Measurements from ENCODE around the gene VSIG8.
A peak's percentile ranks its signal among the peaks of the same experiment; 100 is the strongest.

VSIG8 gene

DNA sequence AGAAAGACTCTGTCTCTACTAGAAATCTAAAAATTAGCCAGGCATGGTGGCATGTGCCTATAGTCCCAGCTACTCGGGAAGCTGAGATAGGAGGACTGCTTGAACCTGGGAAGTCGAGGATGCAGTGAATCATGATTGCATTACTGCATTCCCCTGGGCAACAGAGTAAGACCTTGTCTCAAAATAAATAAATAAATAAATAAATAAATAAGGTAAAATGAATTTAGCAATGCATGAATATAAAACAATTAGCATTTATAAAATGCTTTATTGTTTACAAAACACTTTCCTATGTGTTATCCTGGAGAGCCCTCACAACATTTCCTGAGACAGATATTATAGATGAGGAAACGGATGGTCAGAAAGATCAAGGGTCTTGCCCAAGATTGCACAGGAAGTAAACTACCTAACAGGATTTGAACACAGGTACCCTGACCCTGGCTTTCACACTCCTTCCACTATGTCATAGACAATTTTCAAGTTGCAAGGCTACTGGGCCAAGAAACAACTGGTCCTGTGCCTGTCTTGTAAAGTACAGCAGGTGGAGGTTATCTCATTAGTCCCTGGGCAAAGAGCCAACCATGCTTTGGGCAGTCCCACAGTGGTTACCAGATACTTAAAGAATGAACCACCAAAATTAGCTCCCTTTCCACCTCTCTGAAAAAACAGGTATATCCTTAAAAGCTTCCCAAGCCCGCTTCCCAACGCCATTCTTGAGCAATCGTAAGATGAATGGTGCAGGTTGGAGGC is 15.4 kb upstream of the VSIG8 start:
- Mint-ChIP-seq H3K27me3 (peaks cover 0 to 7% of the 10 kb centered on the region in 2 donors), H3K4me1 (no peaks in the 10 kb centered on the region), H3K4me3 (no peak overlapping the region), H3K9me3 (no peaks in the 10 kb centered on the region), H3K27ac (no peak overlapping the region), H3K36me3 (peaks cover 9 to 15% of the 10 kb centered on the region in 2 donors)
- no peak for ATAC-seq (replicated peaks)
- DNase-seq = no peak

- ATAC-seq (replicated peaks) = no peak
- Mint-ChIP-seq H3K36me3 (peaks cover 11 to 21% of the 10 kb centered on the region in 2 donors), H3K27ac (no peak overlapping the region), H3K4me3 (no peak overlapping the region), H3K27me3 (peaks cover 0 to 12% of the 10 kb centered on the region in 2 donors), H3K9me3 (no peaks in the 10 kb centered on the region), H3K4me1 (no peaks in the 10 kb centered on the region)
- DNase-seq = no peak
These were observed 11.2 kb upstream of the VSIG8 start for GRCh38 chr1:159873530-159874143.

DNA sequence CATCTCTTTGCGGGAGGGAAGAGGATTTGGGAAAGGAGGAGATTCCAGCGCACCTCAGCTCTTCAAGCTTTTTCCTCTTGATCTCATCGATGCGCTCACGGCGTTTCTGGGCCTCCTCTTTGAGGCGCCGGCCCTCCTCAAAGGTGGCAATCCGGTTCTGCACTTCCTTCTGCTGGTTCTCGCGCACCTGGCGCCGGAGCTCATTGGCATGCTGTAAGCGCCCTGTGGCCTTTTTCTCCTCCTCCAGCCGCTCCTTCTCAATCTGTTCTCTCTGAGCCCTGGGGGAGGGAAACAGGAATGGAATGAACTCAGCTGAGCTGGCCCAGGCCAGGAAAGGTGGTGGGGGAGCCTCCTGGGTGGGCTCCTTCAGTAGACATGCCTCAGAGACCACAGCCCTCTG is 10.4 kb upstream of the VSIG8 start:
- H3K27me3 Mint-ChIP-seq = peaks cover 0 to 12% of the 10 kb centered on the region in 2 donors
- ATAC-seq (replicated peaks) = no peak
- no peaks in the 10 kb centered on the region for H3K9me3 Mint-ChIP-seq
- H3K27ac Mint-ChIP-seq = no peak overlapping the region
- no peak for DNase-seq
- no peak overlapping the region for H3K4me3 Mint-ChIP-seq
- H3K36me3 Mint-ChIP-seq = peaks cover 11 to 19% of the 10 kb centered on the region in 2 donors
- no peaks in the 10 kb centered on the region for H3K4me1 Mint-ChIP-seq

DNA sequence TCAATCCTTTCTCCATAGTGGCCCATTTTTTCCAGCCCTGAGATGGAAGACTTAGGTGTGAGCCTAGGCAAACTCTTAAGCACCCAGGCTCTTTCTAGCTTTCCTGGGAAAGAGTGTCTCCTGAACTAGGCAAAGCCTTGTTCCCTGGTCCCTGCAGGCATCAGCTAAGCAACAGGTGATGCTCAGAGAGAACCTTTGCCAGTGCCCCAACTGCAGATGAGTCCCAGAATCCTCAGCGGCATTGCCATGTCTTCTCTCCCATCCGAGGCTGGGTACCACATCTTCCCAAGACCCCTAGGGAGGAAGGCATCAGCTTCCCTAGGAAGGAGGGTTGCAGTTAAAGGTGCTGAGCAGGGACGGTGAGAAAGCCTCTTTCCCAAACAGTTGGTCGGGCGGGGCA is 8.2 kb upstream of the VSIG8 start:
- DNase-seq = no peak
- Mint-ChIP-seq H3K4me3 (no peak overlapping the region), H3K4me1 (no peaks in the 10 kb centered on the region), H3K9me3 (no peaks in the 10 kb centered on the region), H3K27me3 (peaks cover 0 to 15% of the 10 kb centered on the region in 2 donors), H3K36me3 (peaks cover 6 to 12% of the 10 kb centered on the region in 2 donors), H3K27ac (peak overlapping the region; percentile 67)
- ATAC-seq (replicated peaks) = no peak

GRCh38 chr1:159869607-159870006 is 7.2 kb upstream of the VSIG8 start:
- ATAC-seq (replicated peaks) (no peak), DNase-seq (no peak)
- H3K36me3 Mint-ChIP-seq = peaks cover 3 to 12% of the 10 kb centered on the region in 2 donors
- peaks cover 0 to 2% of the 10 kb centered on the region in 2 donors for H3K4me1 Mint-ChIP-seq
- peaks cover 0 to 15% of the 10 kb centered on the region in 2 donors for H3K27me3 Mint-ChIP-seq
- no peak overlapping the region for H3K27ac Mint-ChIP-seq
- H3K4me3 Mint-ChIP-seq = no peak overlapping the region
- no peaks in the 10 kb centered on the region for H3K9me3 Mint-ChIP-seq

GRCh38 chr1:159869173-159869572 is 6.7 kb upstream of the VSIG8 start:
- ATAC-seq (replicated peaks) = peak; percentile 29 to 36
- DNase-seq = no peak
- H3K4me1 Mint-ChIP-seq = peaks cover 0 to 2% of the 10 kb centered on the region in 2 donors
- peaks cover 3 to 12% of the 10 kb centered on the region in 2 donors for H3K36me3 Mint-ChIP-seq
- H3K4me3 Mint-ChIP-seq = no peak overlapping the region
- H3K27ac Mint-ChIP-seq = no peak overlapping the region
- H3K9me3 Mint-ChIP-seq = no peaks in the 10 kb centered on the region
- peaks cover 0 to 15% of the 10 kb centered on the region in 2 donors for H3K27me3 Mint-ChIP-seq

DNA sequence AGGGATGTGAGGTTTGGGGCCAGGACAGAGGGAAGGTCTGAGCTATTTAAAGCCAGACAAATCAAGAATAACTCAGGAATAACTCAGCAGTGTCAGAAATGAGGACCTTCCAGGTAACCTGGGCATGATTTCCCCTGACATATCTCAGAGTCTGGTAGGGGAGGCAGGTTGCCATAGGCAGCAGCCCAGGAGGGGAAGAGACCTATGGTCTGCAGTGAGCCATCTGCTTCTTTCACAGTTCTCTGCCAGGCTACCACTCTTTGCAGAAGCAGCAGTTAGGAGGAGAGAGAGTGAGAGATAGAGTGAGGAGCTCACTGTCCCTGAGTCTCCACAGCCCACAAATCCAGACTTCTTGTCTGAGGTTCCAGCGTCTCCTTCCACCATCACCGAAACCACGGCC is 6.3 kb upstream of the VSIG8 start:
- Mint-ChIP-seq H3K4me1 (peaks cover 0 to 2% of the 10 kb centered on the region in 2 donors), H3K27ac (no peak overlapping the region), H3K27me3 (peaks cover 0 to 15% of the 10 kb centered on the region in 2 donors), H3K36me3 (peaks cover 3 to 12% of the 10 kb centered on the region in 2 donors), H3K4me3 (no peak overlapping the region), H3K9me3 (no peaks in the 10 kb centered on the region)
- ATAC-seq (replicated peaks) (no peak), DNase-seq (no peak)

- peaks cover 3 to 7% of the 10 kb centered on the region in 2 donors for H3K36me3 Mint-ChIP-seq
- H3K9me3 Mint-ChIP-seq = no peaks in the 10 kb centered on the region
These were observed 5.2 kb upstream of the VSIG8 start for GRCh38 chr1:159867664-159868026.

GRCh38 chr1:159866905-159867663 is 4.6 kb upstream of the VSIG8 start:
- H3K4me1 Mint-ChIP-seq = peaks cover 0 to 2% of the 10 kb centered on the region in 2 donors

More at GRCh38 chr1:159867664-159868026, 5.2 kb upstream of the VSIG8 start:
- ATAC-seq (replicated peaks) = no peak
- peaks cover 0 to 2% of the 10 kb centered on the region in 2 donors for H3K4me1 Mint-ChIP-seq
- H3K27me3 Mint-ChIP-seq = peaks cover 9 to 17% of the 10 kb centered on the region in 2 donors
- H3K27ac Mint-ChIP-seq = no peak overlapping the region
- DNase-seq = no peak
- H3K4me3 Mint-ChIP-seq = no peak overlapping the region

DNA sequence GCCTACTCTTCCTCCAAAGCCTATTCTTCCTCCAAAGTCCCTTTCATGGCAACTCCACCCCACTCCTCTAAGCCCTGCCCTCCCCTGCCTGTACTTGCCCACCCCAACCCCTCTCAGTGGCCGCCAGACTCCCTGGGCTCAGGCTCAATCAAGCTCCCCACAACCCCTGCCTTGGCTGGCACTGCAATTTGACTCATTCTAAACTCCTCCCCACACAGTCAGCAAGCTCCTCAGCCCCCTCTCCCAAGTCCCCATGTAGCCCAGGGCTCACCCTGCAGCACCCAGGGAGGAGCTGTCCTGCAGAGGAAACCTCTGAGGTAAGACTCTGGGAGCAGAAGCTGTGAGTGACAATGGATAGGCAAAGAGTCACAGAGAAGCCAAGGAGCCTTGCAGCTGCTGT is 3.6 kb upstream of the VSIG8 start:
- DNase-seq = no peak
- Mint-ChIP-seq H3K4me1 (peaks cover 0 to 2% of the 10 kb centered on the region in 2 donors), H3K27ac (no peak overlapping the region), H3K27me3 (peaks cover 15% of the 10 kb centered on the region in 2 donors), H3K4me3 (no peak overlapping the region), H3K9me3 (no peaks in the 10 kb centered on the region), H3K36me3 (no peaks in the 10 kb centered on the region)
- no peak for ATAC-seq (replicated peaks)

More at GRCh38 chr1:159866905-159867663, 4.6 kb upstream of the VSIG8 start:
- peaks cover 11 to 18% of the 10 kb centered on the region in 2 donors for H3K27me3 Mint-ChIP-seq
- ATAC-seq (replicated peaks) (no peak), DNase-seq (no peak)
- no peak overlapping the region for H3K27ac Mint-ChIP-seq
- H3K36me3 Mint-ChIP-seq = peaks cover under 1 to 7% of the 10 kb centered on the region in 2 donors
- H3K4me3 Mint-ChIP-seq = no peak overlapping the region
- no peaks in the 10 kb centered on the region for H3K9me3 Mint-ChIP-seq

DNA sequence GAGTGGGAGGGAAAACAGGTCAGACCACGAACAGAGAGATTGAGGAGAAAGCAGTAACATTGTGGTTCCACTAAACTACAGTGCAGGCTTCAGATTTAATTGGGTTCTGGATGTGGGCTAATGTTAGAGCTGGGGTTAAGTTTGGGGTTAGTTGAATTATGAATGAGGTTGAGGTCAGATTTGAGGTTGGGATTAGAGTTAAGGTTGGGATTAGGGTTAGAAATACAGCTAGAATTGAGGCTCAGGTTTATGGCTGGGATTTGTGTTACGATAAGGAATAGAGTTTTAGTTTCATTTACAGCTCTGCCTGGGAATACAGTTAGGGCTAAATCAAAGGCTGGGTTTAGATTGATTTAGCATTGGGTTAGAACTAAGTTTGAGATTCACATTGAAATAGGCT is 1.8 kb upstream of the VSIG8 start:
- peaks cover 0 to 2% of the 10 kb centered on the region in 2 donors for H3K4me1 Mint-ChIP-seq
- H3K9me3 Mint-ChIP-seq = no peaks in the 10 kb centered on the region
- peaks cover 15% of the 10 kb centered on the region in 2 donors for H3K27me3 Mint-ChIP-seq
- DNase-seq = no peak
- no peak overlapping the region for H3K4me3 Mint-ChIP-seq
- no peak overlapping the region for H3K27ac Mint-ChIP-seq
- no peak for ATAC-seq (replicated peaks)
- peaks cover 0 to 1% of the 10 kb centered on the region in 2 donors for H3K36me3 Mint-ChIP-seq

DNA sequence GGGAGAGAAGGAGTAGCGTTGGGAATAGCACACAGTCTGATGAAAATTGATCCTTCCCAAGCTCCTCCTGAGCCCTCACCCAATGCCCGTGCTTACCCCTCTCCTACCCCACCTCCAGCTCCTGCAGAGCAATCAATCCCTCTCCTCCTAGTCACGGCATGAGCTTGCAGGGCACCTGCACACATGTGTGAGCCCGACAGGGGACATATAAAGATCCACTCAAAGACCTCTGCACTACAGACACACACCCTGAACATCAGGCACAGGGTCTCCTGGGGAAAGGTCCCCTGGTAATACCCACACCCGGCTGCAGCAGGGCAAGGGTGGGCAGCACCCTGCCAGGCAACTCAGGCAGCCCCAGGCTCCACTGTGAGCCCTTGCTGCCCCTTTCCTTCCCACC is 426 bp downstream of the VSIG8 start:
- ATAC-seq (replicated peaks) (no peak), DNase-seq (no peak)
- H3K4me1 Mint-ChIP-seq = peaks cover 0 to 2% of the 10 kb centered on the region in 2 donors
- H3K9me3 Mint-ChIP-seq = no peaks in the 10 kb centered on the region
- H3K27me3 Mint-ChIP-seq = peaks cover 15% of the 10 kb centered on the region in 2 donors
- H3K36me3 Mint-ChIP-seq = peaks cover 0 to 1% of the 10 kb centered on the region in 2 donors
- no peak overlapping the region for H3K27ac Mint-ChIP-seq
- H3K4me3 Mint-ChIP-seq = no peak overlapping the region

DNA sequence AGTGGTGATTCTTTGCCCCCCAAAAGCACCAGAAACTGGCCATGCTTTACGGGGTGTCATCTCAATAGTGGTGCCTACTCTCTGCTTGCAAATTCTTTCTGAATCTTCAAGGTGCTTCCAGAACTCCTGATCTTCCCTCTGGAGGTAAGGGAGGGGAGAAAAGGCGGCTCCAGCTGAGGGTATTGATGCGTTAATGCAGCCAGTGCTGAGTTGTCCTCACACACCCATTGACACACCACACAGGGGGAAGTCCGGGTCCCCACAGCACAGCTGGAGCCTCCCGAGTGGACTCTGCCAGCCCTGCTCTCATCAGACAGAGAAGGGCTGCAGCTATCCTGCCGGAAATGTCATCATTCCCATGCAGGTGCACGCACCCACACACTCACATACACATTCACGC is 1.2 kb downstream of the VSIG8 start:
- peaks cover 0 to 2% of the 10 kb centered on the region in 2 donors for H3K4me1 Mint-ChIP-seq
- peaks cover 15 to 19% of the 10 kb centered on the region in 2 donors for H3K27me3 Mint-ChIP-seq
- ATAC-seq (replicated peaks) (no peak), DNase-seq (no peak)
- H3K27ac Mint-ChIP-seq = no peak overlapping the region
- H3K4me3 Mint-ChIP-seq = no peak overlapping the region
- H3K36me3 Mint-ChIP-seq = peaks cover 0 to 1% of the 10 kb centered on the region in 2 donors
- H3K9me3 Mint-ChIP-seq = no peaks in the 10 kb centered on the region

DNA sequence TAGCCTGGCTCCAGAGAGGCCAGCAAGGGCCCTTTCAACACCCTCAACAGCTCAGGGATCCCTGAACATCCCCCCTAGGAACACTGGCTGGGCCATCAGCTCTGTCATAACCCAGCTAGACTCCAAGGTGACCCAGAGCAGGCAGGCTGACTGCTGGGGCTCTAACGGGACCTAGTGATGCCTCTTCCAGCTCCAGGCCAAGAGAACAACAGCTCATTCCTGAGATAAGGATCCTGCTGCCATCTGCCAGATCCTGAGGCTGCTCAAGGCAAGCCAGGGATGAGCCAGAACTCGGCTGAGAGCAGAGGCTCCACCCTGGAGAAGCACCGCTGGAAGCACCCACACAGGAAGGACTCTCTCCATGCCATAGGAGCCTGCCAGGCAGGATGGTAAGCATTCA is 2.0 kb downstream of the VSIG8 start:
- DNase-seq = no peak
- peaks cover 0 to 1% of the 10 kb centered on the region in 2 donors for H3K36me3 Mint-ChIP-seq
- H3K27ac Mint-ChIP-seq = no peak overlapping the region
- H3K9me3 Mint-ChIP-seq = no peaks in the 10 kb centered on the region
- peaks cover 16 to 18% of the 10 kb centered on the region in 2 donors for H3K27me3 Mint-ChIP-seq
- peaks cover under 1 to 2% of the 10 kb centered on the region in 2 donors for H3K4me1 Mint-ChIP-seq
- ATAC-seq (replicated peaks) = no peak
- no peak overlapping the region for H3K4me3 Mint-ChIP-seq

Measured in stimulated activated naive B cell treated with anti-CD40 and anti-IgM and Interleukin-4, amounts not matched to agents 10 μg/mL and 1 μg/mL and 100 μg/mL, for 72 hours (primary cell).